HG03378 (cell line): ENCODE data around the gene HHATL.

Source experiments
- ATAC-seq: cut with Tn5 transposase; IDR thresholded peaks from one replicate; pipeline ENCODE4 v1.9.1; 2021; ENCODE audit warnings: mild to moderate bottlenecking, moderate library complexity; ENCODE audit not compliant: unreplicated experiment

Gene HHATL

GRCh38 chr3:42713747-42714146, 11.1 kb upstream of the HHATL start:
- ATAC-seq: no peak

GRCh38 chr3:42712688-42713372, 10.2 kb upstream of the HHATL start:
- no peak for ATAC-seq

GRCh38 chr3:42712344-42712648, 9.7 kb upstream of the HHATL start:
- ATAC-seq: no peak

- ATAC-seq: no peak
These were observed 9.1 kb upstream of the HHATL start for GRCh38 chr3:42711491-42712343.

GRCh38 chr3:42710323-42711021, 7.9 kb upstream of the HHATL start:
- no peak for ATAC-seq

GRCh38 chr3:42709621-42710020, 7.0 kb upstream of the HHATL start:
- ATAC-seq: no peak

- no peak for ATAC-seq
These were observed 6.1 kb upstream of the HHATL start for GRCh38 chr3:42708611-42709151.

- ATAC-seq: no peak
These were observed 5.2 kb upstream of the HHATL start for GRCh38 chr3:42707620-42708355.

GRCh38 chr3:42706721-42707619, 4.4 kb upstream of the HHATL start:
- no peak for ATAC-seq

GRCh38 chr3:42705962-42706585, 3.5 kb upstream of the HHATL start:
- no peak for ATAC-seq

- ATAC-seq: no peak
These were observed 2.6 kb upstream of the HHATL start for GRCh38 chr3:42705058-42705767.

GRCh38 chr3:42704136-42704841, 1.7 kb upstream of the HHATL start:
- ATAC-seq: no peak

GRCh38 chr3:42703695-42704025, 1.1 kb upstream of the HHATL start:
- ATAC-seq: no peak

GRCh38 chr3:42702982-42703694, 540 bp upstream of the HHATL start:
- ATAC-seq: no peak

- ATAC-seq: no peak
These were observed 1.1 kb downstream of the HHATL start for GRCh38 chr3:42701371-42702065.

GRCh38 chr3:42700366-42701288, 2.0 kb downstream of the HHATL start:
- ATAC-seq: no peak
